ENCODE data around the gene TM6SF1. TPM values are rescaled to one million over a fixed set of nuclear protein-coding genes. Genes with fewer than 3 reads are reported as not detected.

Gene TM6SF1
- total and polyA plus RNA-seq, 9 of the 15 experiments (the other 6 are each of a cell fraction or from before 2014, with no cell fraction given): 1.0 to 5.6 (median 3.5) TPM

GRCh38 chr15:83106994-83107840, at the start of gene TM6SF1 (continued):
- TF ChIP-seq CREB5 (CRISPR knock-in tag; IDR thresholded peaks at IDR 0.05) (no peak), ZNF407 (IDR thresholded peaks at IDR 0.05; ENCODE audit: low read depth) (no peak), SIX5 (IDR thresholded peaks at IDR 0.05; ENCODE audit: borderline replicate concordance in 1 of 2, insufficient read depth in 1 of 2, low read depth in 1 of 2, low read length in 2 of 2) (no peak), RHOXF2B (CRISPR knock-in tag; conservative IDR thresholded peaks at IDR 0.05) (no peak), CXXC5 (CRISPR knock-in tag; IDR thresholded peaks at IDR 0.05) (peak; percentile 69), PATZ1 (CRISPR knock-in tag; IDR thresholded peaks at IDR 0.05; ENCODE audit: borderline replicate concordance) (no peak), HIVEP1 (CRISPR knock-in tag; IDR thresholded peaks at IDR 0.05) (no peak), ZNF280A (IDR thresholded peaks at IDR 0.05; ENCODE audit: low read depth, partially characterized antibody) (no peak), MYC (IDR thresholded peaks at IDR 0.05; ENCODE audit: low read depth, low read length) (0 out of 2 replicates have a peak, but pooled peaks have one; percentile 24), MYC (CRISPR knock-in tag; IDR thresholded peaks at IDR 0.05; ENCODE audit: borderline replicate concordance, low read depth) (no peak)

All from K562 (cell line).